ENCODE measurements around the gene CACNB4. TPM values are rescaled to one million over a fixed set of nuclear protein-coding genes. Genes with fewer than 3 reads are reported as not detected.

CACNB4 gene
- total RNA-seq, 1 experiment from 2014 or later, result 1.00 TPM

GRCh38 chr2:151976945-151977353, 121.9 kb downstream of the CACNB4 start:
- no peak for DNase-seq

GRCh38 chr2:151975460-151976414, 123.1 kb downstream of the CACNB4 start:
- Histone ChIP-seq H3K36me3 (ENCODE audit: control insufficient read depth, insufficient read depth, low read length) (no peaks in the 10 kb centered on the region), H3K27me3 (replicated peaks; ENCODE audit: control insufficient read depth, insufficient read depth, low read length) (no peaks in the 10 kb centered on the region; the same call in 1 of the 2 replicates), H3K4me1 (no peaks in the 10 kb centered on the region), H3K9me3 (no peaks in the 10 kb centered on the region), H3K4me3 (ENCODE audit: low read depth, low read length) (no peak overlapping the region)
- CTCF ChIA-PET, result interaction anchor here (0.5 kb wide), 1 partner anchor 73 kb away, joined by 3 read pairs; no protein-coding TSS in a partner anchor
- POLR2A ChIA-PET, result no interaction called here
- peaks cover 8% of the 10 kb centered on the region for H3K27me3 Mint-ChIP-seq (ENCODE audit: insufficient read depth, unreplicated experiment)
- intact Hi-C loops (cut with micrococcal nuclease; ENCODE audit: unreplicated experiment), result no loop called here
- TF ChIP-seq CTCF (IDR thresholded peaks at IDR 0.05; ENCODE audit: insufficient read depth in 1 of 2, low read depth in 1 of 2, low read length in 1 of 2, severe bottlenecking in 1 of 2, unreplicated experiment in 1 of 2), result no peak
- H3K4me3 Mint-ChIP-seq (ENCODE audit: unreplicated experiment), result no peak overlapping the region
- H3K4me1 Mint-ChIP-seq (ENCODE audit: low read depth, unreplicated experiment), result no peaks in the 10 kb centered on the region
- no peaks in the 10 kb centered on the region for H3K36me3 Mint-ChIP-seq (ENCODE audit: insufficient read depth, unreplicated experiment)
- DNase-seq, result no peak
- peaks cover 6% of the 10 kb centered on the region for H3K9me3 Mint-ChIP-seq (ENCODE audit: unreplicated experiment)
- no peak overlapping the region for H3K27ac Mint-ChIP-seq (ENCODE audit: unreplicated experiment)
- no TSS peak for BruUV-seq (replicated peaks)

More at GRCh38 chr2:151976945-151977353, 121.9 kb downstream of the CACNB4 start:
- Histone ChIP-seq H3K9me3 (no peaks in the 10 kb centered on the region), H3K4me3 (ENCODE audit: low read depth, low read length) (no peak overlapping the region), H3K4me1 (no peaks in the 10 kb centered on the region), H3K27me3 (replicated peaks; ENCODE audit: control insufficient read depth, insufficient read depth, low read length) (no peaks in the 10 kb centered on the region; the same call in 1 of the 2 replicates), H3K36me3 (ENCODE audit: control insufficient read depth, insufficient read depth, low read length) (no peaks in the 10 kb centered on the region)
- no peak overlapping the region for H3K27ac Mint-ChIP-seq (ENCODE audit: unreplicated experiment)
- BruUV-seq (replicated peaks), result no TSS peak
- POLR2A ChIA-PET, result no interaction called here
- CTCF ChIA-PET, result no interaction called here
- peaks cover 2% of the 10 kb centered on the region for H3K27me3 Mint-ChIP-seq (ENCODE audit: insufficient read depth, unreplicated experiment)
- peaks cover 9% of the 10 kb centered on the region for H3K9me3 Mint-ChIP-seq (ENCODE audit: unreplicated experiment)
- no peak overlapping the region for H3K4me3 Mint-ChIP-seq (ENCODE audit: unreplicated experiment)
- H3K4me1 Mint-ChIP-seq (ENCODE audit: low read depth, unreplicated experiment), result no peaks in the 10 kb centered on the region
- no peak for TF ChIP-seq CTCF (IDR thresholded peaks at IDR 0.05; ENCODE audit: insufficient read depth in 1 of 2, low read depth in 1 of 2, low read length in 1 of 2, severe bottlenecking in 1 of 2, unreplicated experiment in 1 of 2)
- no peaks in the 10 kb centered on the region for H3K36me3 Mint-ChIP-seq (ENCODE audit: insufficient read depth, unreplicated experiment)
- intact Hi-C loops (cut with micrococcal nuclease; ENCODE audit: unreplicated experiment), result no loop called here

- intact Hi-C loops (cut with micrococcal nuclease; ENCODE audit: unreplicated experiment), result no loop called here
- Histone ChIP-seq H3K36me3 (ENCODE audit: control insufficient read depth, insufficient read depth, low read length) (no peaks in the 10 kb centered on the region), H3K4me3 (ENCODE audit: low read depth, low read length) (no peak overlapping the region), H3K9me3 (no peaks in the 10 kb centered on the region), H3K27me3 (replicated peaks; ENCODE audit: control insufficient read depth, insufficient read depth, low read length) (no peaks in the 10 kb centered on the region; the same call in 1 of the 2 replicates), H3K4me1 (no peaks in the 10 kb centered on the region)
- Mint-ChIP-seq H3K27me3 (ENCODE audit: insufficient read depth, unreplicated experiment) (peaks cover 6% of the 10 kb centered on the region), H3K4me3 (ENCODE audit: unreplicated experiment) (no peak overlapping the region), H3K27ac (ENCODE audit: unreplicated experiment) (no peak overlapping the region), H3K9me3 (ENCODE audit: unreplicated experiment) (no peaks in the 10 kb centered on the region), H3K4me1 (ENCODE audit: low read depth, unreplicated experiment) (no peaks in the 10 kb centered on the region), H3K36me3 (ENCODE audit: insufficient read depth, unreplicated experiment) (no peaks in the 10 kb centered on the region)
- ChIA-PET CTCF (no interaction called here), POLR2A (no interaction called here)
- no TSS peak for BruUV-seq (replicated peaks)
- no peak for DNase-seq
- no peak for TF ChIP-seq CTCF (IDR thresholded peaks at IDR 0.05; ENCODE audit: insufficient read depth in 1 of 2, low read depth in 1 of 2, low read length in 1 of 2, severe bottlenecking in 1 of 2, unreplicated experiment in 1 of 2)
Observed at GRCh38 chr2:151974988-151975387, 123.9 kb downstream of the CACNB4 start.

Data from Caco-2 (cell line).